Hematopoietic multipotent progenitor cell treated with erythropoietin and hydrocortisone succinate and interleukin-3 and kit ligand, for 17 days (in vitro differentiated cells): ENCODE results near the gene PHPT1.
"Not testable (repeated sequence)": the region's sequence is repeated elsewhere in the genome, so short reads cannot be mapped to it uniquely, and the experiment has no call there.

ENCODE experiments used
- DNase-seq: peaks from one replicate; pipeline ENCODE4 v3.0.0-alpha.2; 2015; ENCODE audit warnings: low spot score

The PHPT1 gene

GRCh38 chr9:136823136-136824046, 25.8 kb upstream of the PHPT1 start:
- no peak for DNase-seq

GRCh38 chr9:136824496-136825225, 24.5 kb upstream of the PHPT1 start:
- DNase-seq = no peak

DNA sequence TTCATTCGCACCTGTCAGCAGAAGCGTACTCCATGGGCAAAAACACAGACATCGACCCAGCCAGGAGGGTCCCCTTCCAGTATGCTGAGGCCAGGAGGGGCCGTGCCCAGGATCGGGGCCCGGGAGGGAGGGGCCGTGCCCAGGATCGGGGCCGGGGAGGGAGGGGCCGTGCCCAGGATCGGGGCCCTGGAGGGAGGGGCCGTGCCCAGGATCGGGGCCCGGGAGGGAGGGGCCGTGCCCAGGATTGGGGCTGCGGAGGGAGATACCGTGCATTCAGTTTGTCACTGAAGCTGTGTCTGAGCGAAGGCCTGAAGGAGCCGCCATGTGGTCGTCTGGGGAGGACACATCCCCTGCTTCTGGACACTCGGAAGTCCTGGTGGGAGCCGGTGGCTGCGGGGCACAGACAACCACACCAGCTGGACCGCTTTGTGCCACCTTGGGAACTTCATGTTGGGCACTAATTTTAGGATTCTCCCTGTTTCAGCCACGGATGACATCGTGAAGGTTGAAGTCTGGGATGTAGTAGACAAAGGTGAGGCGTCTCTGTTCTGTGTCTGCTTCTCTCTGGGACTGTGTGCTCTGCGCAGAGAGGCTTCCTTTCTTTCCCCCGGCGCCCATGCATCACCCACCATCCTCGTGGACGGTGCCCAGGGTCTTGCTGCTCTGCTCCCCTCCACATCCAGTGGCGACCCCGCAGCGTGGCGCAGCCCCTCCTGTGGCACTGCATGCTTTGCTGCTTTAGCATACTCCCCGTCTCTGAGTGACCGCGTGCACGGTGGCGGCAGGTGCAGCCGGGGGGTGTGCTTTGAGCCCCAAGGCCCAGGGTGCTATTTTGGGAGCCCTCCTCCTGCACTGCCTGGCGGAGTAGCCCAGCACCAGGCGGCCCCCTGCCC, 23.7 kb upstream of the PHPT1 start:
- no peak for DNase-seq

GRCh38 chr9:136826188-136826541, 23.0 kb upstream of the PHPT1 start:
- DNase-seq = no peak

- no peak for DNase-seq
Observed at GRCh38 chr9:136826703-136827582, 22.3 kb upstream of the PHPT1 start.

DNA sequence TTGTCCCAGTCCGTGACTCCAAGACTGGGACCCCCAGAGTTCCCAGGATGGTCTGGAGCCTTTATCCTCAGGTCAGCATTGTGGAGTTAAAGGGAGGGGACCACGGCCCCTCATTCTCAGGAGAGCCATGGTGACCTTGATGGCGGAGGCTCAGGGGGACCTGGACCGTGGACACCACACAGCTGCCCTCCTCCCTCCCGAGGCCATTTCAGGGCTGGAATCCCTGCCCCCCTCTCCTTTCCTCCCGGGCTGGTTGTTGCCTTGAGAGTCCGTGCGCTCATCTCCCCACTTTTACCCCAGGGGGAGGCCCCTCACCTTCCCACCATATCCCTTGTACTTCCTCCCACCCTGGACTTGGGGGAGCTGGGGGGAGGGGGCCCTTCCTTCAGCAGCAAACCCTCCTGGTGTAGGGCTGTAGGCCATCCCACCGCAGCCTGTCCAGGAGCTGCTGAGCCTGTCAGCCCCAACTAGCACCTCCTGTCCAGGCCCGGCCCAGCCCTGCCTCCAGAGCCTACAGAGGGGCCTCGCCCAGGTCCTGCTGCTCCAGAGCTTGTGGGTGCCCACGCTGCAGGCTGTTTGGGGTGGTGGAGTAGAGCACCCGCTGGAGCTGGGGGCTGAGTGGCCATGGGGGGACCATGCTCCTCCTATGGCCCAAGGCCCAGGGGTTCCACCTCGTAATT, 21.3 kb upstream of the PHPT1 start:
- no peak for DNase-seq

DNA sequence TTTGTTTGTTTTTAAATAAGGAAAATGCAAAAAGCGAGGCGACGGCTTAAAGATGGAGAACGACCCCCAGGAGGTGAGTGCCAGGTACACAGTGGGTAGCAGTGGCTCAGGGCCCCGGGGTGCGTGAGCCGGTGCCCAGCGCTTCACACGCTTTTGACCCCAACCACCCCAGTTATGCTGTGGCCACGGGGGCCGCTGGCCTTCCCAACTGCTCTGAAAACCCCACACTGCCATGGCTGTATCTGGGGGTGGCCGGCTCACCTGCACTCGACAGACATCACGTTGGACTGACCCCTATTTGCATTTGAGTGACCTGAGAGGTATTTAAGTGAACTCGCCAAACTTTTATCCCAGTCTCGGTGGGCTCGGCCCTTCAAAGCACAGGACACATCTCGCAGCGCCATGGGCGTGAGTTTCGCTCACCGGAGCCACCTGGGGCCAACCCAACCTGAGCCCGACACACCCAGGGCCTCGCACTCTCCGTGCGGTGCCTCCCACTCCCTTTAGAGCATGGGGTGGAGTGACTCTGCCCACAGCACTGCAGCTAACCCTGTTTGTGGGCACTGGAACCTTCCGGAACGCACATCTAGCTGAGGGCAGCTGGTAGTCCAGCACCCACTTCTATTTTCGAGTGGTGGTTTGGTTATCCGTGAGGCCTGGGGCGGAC, 20.6 kb upstream of the PHPT1 start:
- DNase-seq = no peak

GRCh38 chr9:136829412-136829811, 19.8 kb upstream of the PHPT1 start:
- DNase-seq = no peak

DNA sequence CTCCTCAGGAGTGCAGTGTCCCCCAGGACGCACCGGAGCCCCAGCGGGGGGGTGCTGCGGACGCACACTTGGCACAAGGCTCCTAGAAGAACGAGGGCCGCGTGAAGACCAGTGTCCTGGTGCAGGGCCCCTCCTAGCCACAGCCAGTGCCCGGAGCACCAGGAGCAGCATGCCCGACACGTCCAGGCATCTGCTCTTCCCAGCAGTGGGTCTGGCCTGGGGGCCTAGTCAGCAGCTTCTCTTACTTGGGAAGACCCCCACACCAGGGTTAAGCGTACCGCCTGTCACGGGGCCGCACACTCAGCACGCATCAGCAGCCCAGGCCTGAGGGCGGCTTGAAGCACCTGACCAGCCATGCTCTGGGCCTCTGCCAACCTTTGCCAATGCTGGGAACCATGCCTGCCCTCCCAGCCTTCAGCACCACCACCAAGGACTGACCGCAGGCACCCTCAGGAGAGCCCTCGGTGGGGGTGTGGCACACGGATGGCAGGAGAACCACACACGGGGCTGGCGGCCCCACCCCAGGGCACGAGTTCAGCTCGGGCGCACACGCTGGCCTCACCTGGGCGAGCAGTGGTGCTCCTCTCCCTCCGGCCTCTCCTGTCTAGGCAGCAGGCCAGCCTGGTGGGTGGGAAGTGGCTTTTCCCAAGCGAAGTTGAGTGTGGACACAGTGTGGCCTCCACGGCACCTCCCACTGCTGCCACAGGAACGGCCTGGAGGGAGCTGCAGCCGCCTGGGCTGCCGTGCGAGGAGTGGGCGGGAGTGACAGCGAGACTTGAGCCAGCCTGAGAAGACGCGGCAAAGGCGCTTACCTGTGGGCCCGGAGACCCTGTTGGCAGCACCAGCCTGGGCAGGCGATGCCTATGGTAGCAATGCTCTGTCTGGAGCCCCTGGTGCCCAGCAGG, 19.0 kb upstream of the PHPT1 start:
- DNase-seq = no peak

DNA sequence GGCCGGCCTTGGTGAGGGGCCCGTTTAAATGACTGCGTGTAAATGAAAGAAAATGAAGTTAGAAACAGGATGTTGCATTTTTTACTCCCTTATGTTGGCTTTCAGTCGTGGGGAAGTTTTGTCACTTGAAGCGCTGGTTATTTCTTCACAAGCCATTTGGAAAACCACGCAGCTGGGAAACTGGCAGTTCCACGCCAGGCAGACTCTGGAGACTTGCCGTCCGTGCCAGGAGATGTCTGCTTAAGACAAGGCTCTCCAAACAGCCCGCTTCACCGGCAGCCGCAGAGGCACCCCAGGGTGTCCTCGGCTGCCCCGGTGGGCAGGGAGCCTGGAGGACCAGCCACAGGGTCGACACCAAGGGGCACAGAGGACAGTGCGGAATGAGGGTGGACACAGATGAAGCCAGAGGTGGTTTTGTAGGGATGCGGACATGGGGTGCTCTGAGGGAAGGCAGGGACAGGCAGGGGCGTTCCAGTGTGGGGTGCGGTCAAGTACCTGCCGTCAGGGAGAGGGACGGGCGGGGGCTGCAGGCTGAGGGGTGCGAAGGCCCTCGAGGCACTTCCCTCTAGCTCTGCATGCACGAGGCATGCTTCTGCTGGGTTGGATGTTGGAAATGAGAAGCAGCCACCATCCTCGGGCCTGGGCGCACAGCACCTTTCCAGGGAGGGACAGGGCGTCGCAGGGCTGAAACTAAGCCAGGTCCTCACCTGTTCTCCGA, 18.0 kb upstream of the PHPT1 start:
- no peak for DNase-seq

GRCh38 chr9:136831720-136832104, 17.5 kb upstream of the PHPT1 start:
- no peak for DNase-seq

DNA sequence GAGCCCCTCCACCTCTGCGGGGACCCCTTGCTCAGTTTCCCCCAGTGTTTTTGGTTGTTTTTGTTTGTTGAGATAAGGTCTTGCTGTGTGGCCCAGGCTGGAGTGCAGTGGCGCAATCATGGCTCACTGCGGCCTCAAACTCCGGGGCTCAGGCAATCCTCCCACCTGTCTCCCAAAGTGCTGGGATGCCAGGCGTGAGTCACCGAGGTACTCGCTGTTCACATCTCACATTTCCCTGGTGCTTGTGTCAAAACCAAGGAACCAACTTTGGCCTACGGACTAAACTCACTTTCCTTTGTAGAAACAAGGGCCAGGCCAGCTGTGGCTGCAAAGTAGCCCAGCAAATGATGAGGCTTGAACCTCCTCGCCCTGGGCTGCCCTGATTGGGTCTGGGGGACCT, 16.6 kb upstream of the PHPT1 start:
- no peak for DNase-seq

- not testable (repeated sequence) for DNase-seq
Observed at GRCh38 chr9:136833381-136834048, 15.7 kb upstream of the PHPT1 start.

GRCh38 chr9:136835162-136835931, 13.9 kb upstream of the PHPT1 start:
- no peak for DNase-seq

DNA sequence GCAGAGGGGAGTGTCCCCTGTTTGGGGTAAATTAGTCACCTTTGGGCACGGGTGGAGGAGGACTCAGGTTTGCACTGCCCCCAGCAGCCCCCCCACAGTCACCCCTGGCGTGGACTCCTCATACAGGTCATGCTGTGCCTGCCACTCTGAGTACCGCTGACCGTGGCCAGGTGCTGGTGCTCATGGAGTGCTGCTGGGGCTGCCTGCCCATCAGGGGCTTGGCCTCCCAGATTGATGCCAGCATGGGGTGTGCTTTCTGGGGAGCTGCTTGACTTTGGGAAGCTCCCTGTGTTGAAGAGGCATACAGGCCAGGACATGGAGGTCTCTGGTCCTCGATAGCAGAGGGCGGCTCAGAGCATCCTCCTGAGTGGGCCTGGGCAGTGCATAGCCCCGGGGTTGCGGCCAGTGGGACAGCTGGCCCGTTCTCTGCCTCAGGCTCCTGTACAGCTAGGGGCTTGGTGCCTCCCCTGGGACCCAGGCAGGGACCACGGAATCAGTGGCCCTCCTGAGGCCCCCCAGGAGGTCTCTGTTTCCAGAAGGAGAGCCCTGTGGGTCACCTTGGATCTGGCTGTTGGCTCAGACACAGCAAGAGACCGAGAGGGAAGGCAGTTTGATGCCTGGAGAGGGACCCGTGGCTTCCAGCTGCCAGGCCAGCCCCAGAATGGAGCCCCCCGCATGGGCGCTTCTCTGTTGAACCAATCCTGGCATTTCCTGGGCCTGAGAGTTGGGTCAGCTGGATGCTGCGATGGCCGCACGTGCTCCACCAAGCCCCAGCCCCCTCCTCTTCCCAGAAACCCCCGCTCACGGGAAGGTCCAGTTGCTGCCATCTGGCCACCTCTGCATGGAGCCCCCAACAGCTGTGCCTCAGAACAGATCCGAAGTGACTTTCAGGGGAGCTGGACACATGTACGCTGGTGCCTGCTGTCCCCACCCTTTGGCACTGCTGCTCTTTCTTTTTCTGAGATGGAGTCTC, 13.0 kb upstream of the PHPT1 start:
- no peak for DNase-seq
